Muscle of leg (tissue), 16 donors: ENCODE data around the gene CCDC89. TPM values are rescaled to one million over a fixed set of nuclear protein-coding genes. Genes with fewer than 3 reads are reported as not detected.

Experiments
- DNase-seq: peaks from one replicate; pipeline ENCODE4 v3.0.0; 2013
- H3K27ac ChIP-seq: one replicate; pipeline ENCODE4 v1.5.1; 2013; ENCODE audit warnings: mild to moderate bottlenecking, low read length, control low read depth
- H3K27me3 ChIP-seq: one replicate; pipeline ENCODE4 v1.6.1; 2013; ENCODE audit warnings: low read length; ENCODE audit not compliant: control insufficient read depth, insufficient read depth
- H3K36me3 ChIP-seq: one replicate; pipeline ENCODE4 v1.6.1; 2013; ENCODE audit warnings: low read length; ENCODE audit not compliant: control insufficient read depth, insufficient read depth
- H3K4me1 ChIP-seq: one replicate; pipeline ENCODE4 v1.6.1; 2013; ENCODE audit warnings: low read length; ENCODE audit not compliant: control insufficient read depth, insufficient read depth
- H3K4me3 ChIP-seq: one replicate; pipeline ENCODE4 v1.5.1; 2013; ENCODE audit warnings: low read length, control low read depth
- H3K9me3 ChIP-seq: replicated peaks from 2 replicates; pipeline ENCODE4 v1.6.1; 2013; ENCODE audit warnings: low read depth, low read length; ENCODE audit not compliant: control insufficient read depth
- WGBS: methylation state at CpG from one replicate; pipeline ENCODE4 v1.1.5; 2013; ENCODE audit warnings: missing lambda C conversion rate; ENCODE audit not compliant: insufficient coverage; 5-methylcytosine and 5-hydroxymethylcytosine counted together
- long read RNA-seq, 11 donors: transcript quantifications; one replicate each; lab custom pipeline, GENCODE V29; 2026
- polyA plus RNA-seq, 8 donors: library from polyadenylated mRNA; unstranded; fragments of 120-200 nt; gene quantifications; one replicate each; pipeline versions ENCODE4 v1.2.1 to v1.2.3, GENCODE V29; 2013; ENCODE audit warnings: inconsistent platforms in 1 of 8, low replicate concordance in 1 of 8; ENCODE audit not compliant: insufficient read length in 8 of 8, insufficient read depth in 1 of 8
- total RNA-seq: library from RNA; stranded (reverse); fragments of 120-200 nt; gene quantifications from one replicate; pipeline ENCODE4 v1.2.4, GENCODE V29; 2013

Gene CCDC89
- total RNA-seq, result 2.3 TPM
- polyA plus RNA-seq, result 1 to 10 TPM; 1.5 to 3.3 (median 1.9) TPM
- long read RNA-seq, donor 1, partial matches to known transcripts, result 0 of 1 reads
- long read RNA-seq, donor 1, other reads (novel, unspliced or antisense), result 0 of 1 reads
- long read RNA-seq, donor 2, result 0 reads
- long read RNA-seq, donor 3, partial matches to known transcripts, result 0 of 3 reads
- long read RNA-seq, donor 3, other reads (novel, unspliced or antisense), result 0 of 3 reads
- long read RNA-seq, donor 4, partial matches to known transcripts, result 0 of 3 reads
- long read RNA-seq, donor 4, other reads (novel, unspliced or antisense), result 0 of 3 reads
- long read RNA-seq, donor 5, result 0 reads
- long read RNA-seq, donor 6, partial matches to known transcripts, result 0 of 3 reads
- long read RNA-seq, donor 6, other reads (novel, unspliced or antisense), result 0 of 3 reads
- long read RNA-seq, donor 7, partial matches to known transcripts, result 0 of 2 reads
- long read RNA-seq, donor 7, other reads (novel, unspliced or antisense), result 0 of 2 reads
- long read RNA-seq, donor 8, result 0 reads
- long read RNA-seq, donor 9, partial matches to known transcripts, result 0 of 3 reads
- long read RNA-seq, donor 9, other reads (novel, unspliced or antisense), result 0 of 3 reads
- long read RNA-seq, donor 10, partial matches to known transcripts, result 0 of 2 reads
- long read RNA-seq, donor 10, other reads (novel, unspliced or antisense), result 0 of 2 reads
- long read RNA-seq, donor 11, partial matches to known transcripts, result 0 of 2 reads
- long read RNA-seq, donor 11, other reads (novel, unspliced or antisense), result 0 of 2 reads

GRCh38 chr11:85685820-85686459 is at the start of gene CCDC89:
Gene CCDC89 (minus strand): TSS chr11:85686195. CDS start chr11:85686130, 65 bp downstream.
- no peaks in the 10 kb centered on the region for H3K36me3 ChIP-seq
- WGBS, result 18% methylated on average over 10 of the region's 13 CpGs
- H3K4me1 ChIP-seq, result peaks cover 22% of the 10 kb centered on the region
- H3K4me3 ChIP-seq, result peak within 1 kb of the TSS; percentile 55
- DNase-seq, result peak; percentile 99
- H3K9me3 ChIP-seq, result no peaks in the 10 kb centered on the region
- no peaks in the 10 kb centered on the region for H3K27me3 ChIP-seq
- H3K27ac ChIP-seq, result peak within 1 kb of the TSS; percentile 98

GRCh38 chr11:85732965-85733364 is 47.0 kb upstream of the CCDC89 start:
- H3K27ac ChIP-seq, result no peak overlapping the region
- no peaks in the 10 kb centered on the region for H3K27me3 ChIP-seq

GRCh38 chr11:85726381-85726780 is 40.4 kb upstream of the CCDC89 start:
- H3K27ac ChIP-seq, result no peak overlapping the region
- no CpG with 5 or more reads among the region's 3 CpGs for WGBS
- DNase-seq, result no peak

More at GRCh38 chr11:85732965-85733364, 47.0 kb upstream of the CCDC89 start:
- Histone ChIP-seq H3K9me3 (no peaks in the 10 kb centered on the region), H3K4me1 (peaks cover 2% of the 10 kb centered on the region), H3K4me3 (no peak overlapping the region), H3K36me3 (no peaks in the 10 kb centered on the region)
- no peak for DNase-seq

GRCh38 chr11:85725510-85726258 is 39.7 kb upstream of the CCDC89 start:
- no peaks in the 10 kb centered on the region for H3K9me3 ChIP-seq
- H3K4me3 ChIP-seq, result no peak overlapping the region
- no peaks in the 10 kb centered on the region for H3K27me3 ChIP-seq
- DNase-seq, result peak; percentile 52
- WGBS, result no CpG with 5 or more reads among the region's 3 CpGs
- peak overlapping the region; percentile 31 for H3K27ac ChIP-seq
- no peaks in the 10 kb centered on the region for H3K36me3 ChIP-seq
- peaks cover under 1% of the 10 kb centered on the region for H3K4me1 ChIP-seq

More at GRCh38 chr11:85726381-85726780, 40.4 kb upstream of the CCDC89 start:
- H3K9me3 ChIP-seq, result no peaks in the 10 kb centered on the region
- no peaks in the 10 kb centered on the region for H3K36me3 ChIP-seq
- H3K4me3 ChIP-seq, result no peak overlapping the region
- H3K4me1 ChIP-seq, result no peaks in the 10 kb centered on the region
- H3K27me3 ChIP-seq, result no peaks in the 10 kb centered on the region

GRCh38 chr11:85724748-85725465 is 38.9 kb upstream of the CCDC89 start:
- peak overlapping the region; percentile 31 for H3K27ac ChIP-seq
- H3K4me1 ChIP-seq, result peaks cover 2% of the 10 kb centered on the region
- no peaks in the 10 kb centered on the region for H3K36me3 ChIP-seq
- no CpG with 5 or more reads among the region's 6 CpGs for WGBS
- H3K27me3 ChIP-seq, result no peaks in the 10 kb centered on the region
- H3K9me3 ChIP-seq, result no peaks in the 10 kb centered on the region
- H3K4me3 ChIP-seq, result no peak overlapping the region
- no peak for DNase-seq

- Histone ChIP-seq H3K27me3 (no peaks in the 10 kb centered on the region), H3K27ac (no peak overlapping the region), H3K9me3 (no peaks in the 10 kb centered on the region), H3K36me3 (no peaks in the 10 kb centered on the region), H3K4me3 (no peak overlapping the region), H3K4me1 (peaks cover 10% of the 10 kb centered on the region)
- WGBS, result 78% methylated on average over 3 of the region's 5 CpGs
- no peak for DNase-seq
Measured at GRCh38 chr11:85723088-85723487, 37.1 kb upstream of the CCDC89 start.

GRCh38 chr11:85721191-85721590 is 35.2 kb upstream of the CCDC89 start:
- no peak overlapping the region for H3K4me3 ChIP-seq
- DNase-seq, result peak; percentile 9
- H3K27me3 ChIP-seq, result no peaks in the 10 kb centered on the region
- no peaks in the 10 kb centered on the region for H3K9me3 ChIP-seq
- peaks cover 10% of the 10 kb centered on the region for H3K4me1 ChIP-seq
- no CpG with 5 or more reads among the region's 3 CpGs for WGBS
- H3K27ac ChIP-seq, result no peak overlapping the region
- no peaks in the 10 kb centered on the region for H3K36me3 ChIP-seq

- H3K4me3 ChIP-seq, result peak overlapping the region; percentile 32
- H3K27ac ChIP-seq, result peak overlapping the region; percentile 90
- peak; percentile 95 for DNase-seq
- no peaks in the 10 kb centered on the region for H3K9me3 ChIP-seq
- no CpG with 5 or more reads among the region's 10 CpGs for WGBS
- peaks cover 10% of the 10 kb centered on the region for H3K4me1 ChIP-seq
- no peaks in the 10 kb centered on the region for H3K36me3 ChIP-seq
- no peaks in the 10 kb centered on the region for H3K27me3 ChIP-seq
Measured at GRCh38 chr11:85718991-85719807, 33.2 kb upstream of the CCDC89 start.
